HG02623 (cell line): ENCODE data around the gene PHAF1.
A peak's percentile ranks its signal among the peaks of the same experiment; 100 is the strongest.

ENCODE experiments used
- ATAC-seq: cut with Tn5 transposase; IDR thresholded peaks from one replicate; pipeline ENCODE4 v1.9.1; 2021; ENCODE audit warnings: moderate library complexity; ENCODE audit not compliant: unreplicated experiment

PHAF1 gene

GRCh38 chr16:67162506-67163163, 52.9 kb downstream of the PHAF1 start:
- ATAC-seq, result no peak

GRCh38 chr16:67163164-67163998, 53.6 kb downstream of the PHAF1 start:
- ATAC-seq, result no peak

- ATAC-seq, result no peak
Observed at GRCh38 chr16:67163999-67164558, 54.3 kb downstream of the PHAF1 start.

GRCh38 chr16:67164599-67165061, 54.9 kb downstream of the PHAF1 start, which contains the start of gene HSF4:
HSF4 (plus strand) TSS chr16:67164745; CDS start chr16:67164812, 67 bp downstream.
- ATAC-seq, result no peak

- ATAC-seq, result no peak
Observed at GRCh38 chr16:67165121-67166078, 55.7 kb downstream of the PHAF1 start.

- no peak for ATAC-seq
Observed at GRCh38 chr16:67166110-67166547, 56.4 kb downstream of the PHAF1 start.

- ATAC-seq, result no peak
Observed at GRCh38 chr16:67166598-67167168, 56.9 kb downstream of the PHAF1 start.

GRCh38 chr16:67167588-67167987, 57.8 kb downstream of the PHAF1 start:
- ATAC-seq, result no peak

GRCh38 chr16:67169011-67169451, 59.3 kb downstream of the PHAF1 start:
- ATAC-seq, result no peak

GRCh38 chr16:67169642-67170167, 60.0 kb downstream of the PHAF1 start:
- ATAC-seq, result no peak

- peak; percentile 38 for ATAC-seq
Observed at GRCh38 chr16:67170168-67170948, 60.6 kb downstream of the PHAF1 start, which contains the start of gene NOL3. NOL3 (plus strand) TSS chr16:67170538.

GRCh38 chr16:67170949-67171649, 61.4 kb downstream of the PHAF1 start:
- no peak for ATAC-seq

- no peak for ATAC-seq
Observed at GRCh38 chr16:67173323-67173722, 63.6 kb downstream of the PHAF1 start.

GRCh38 chr16:67173808-67174705, 64.3 kb downstream of the PHAF1 start:
- no peak for ATAC-seq

GRCh38 chr16:67174706-67175231, 65.0 kb downstream of the PHAF1 start:
- ATAC-seq, result no peak

GRCh38 chr16:67176662-67177061, 66.9 kb downstream of the PHAF1 start:
- no peak for ATAC-seq
